Stimulated activated CD8-positive, alpha-beta memory T cell treated with anti-CD3 and anti-CD28 coated beads, Interleukin-7, amount 100 ng/mL, for 1 hour (primary cell): ENCODE results near the gene ABL1.
"Not testable (repeated sequence)": the region's sequence is repeated elsewhere in the genome, so short reads cannot be mapped to it uniquely, and the experiment has no call there.

Experiments
- DNase-seq, 2 donors: peaks; one replicate each; pipeline ENCODE4 v3.0.0-alpha.2; 2020; ENCODE audit warnings: low read depth in 2 of 2

Gene ABL1

GRCh38 chr9:130903194-130904069 is 68.4 kb downstream of the ABL1 start:
- no peak for DNase-seq

- no peak for DNase-seq
These were observed 69.3 kb downstream of the ABL1 start for GRCh38 chr9:130904070-130905044.

GRCh38 chr9:130905125-130905901 is 70.3 kb downstream of the ABL1 start:
- DNase-seq, result no peak

- no peak for DNase-seq
These were observed 71.1 kb downstream of the ABL1 start for GRCh38 chr9:130905902-130906734.

- DNase-seq, result no peak
These were observed 71.8 kb downstream of the ABL1 start for GRCh38 chr9:130906735-130907416.

- DNase-seq, result no peak
These were observed 73.3 kb downstream of the ABL1 start for GRCh38 chr9:130908146-130908877.

- DNase-seq, result no peak
These were observed 73.9 kb downstream of the ABL1 start for GRCh38 chr9:130908878-130909355.

GRCh38 chr9:130910041-130910440 is 75.0 kb downstream of the ABL1 start:
- not testable (repeated sequence) for DNase-seq

GRCh38 chr9:130910670-130911069 is 75.6 kb downstream of the ABL1 start:
- not testable (repeated sequence) for DNase-seq

GRCh38 chr9:130911254-130912049 is 76.4 kb downstream of the ABL1 start:
- DNase-seq, result no peak

GRCh38 chr9:130912932-130913598 is 78.0 kb downstream of the ABL1 start:
- no peak for DNase-seq

GRCh38 chr9:130913599-130914416 is 78.8 kb downstream of the ABL1 start:
- DNase-seq, result no peak

GRCh38 chr9:130914417-130915095 is 79.5 kb downstream of the ABL1 start:
- DNase-seq, result no peak

- DNase-seq, result no peak
These were observed 80.0 kb downstream of the ABL1 start for GRCh38 chr9:130915096-130915447.

- no peak for DNase-seq
These were observed 82.3 kb downstream of the ABL1 start for GRCh38 chr9:130917168-130917960.
